Stomach (tissue), 4 donors: ENCODE results near the gene MEAK7.

ENCODE experiments used
- CTCF ChIP-seq, 7 experiments: fragments of 450-650 bp in 4 of 7; fragments of 200-600 bp in 3 of 7; sonication (generic) in 3 of 7; IDR thresholded peaks; one replicate each; pipeline ENCODE4 v1.5.1; 2016 to 2019; ENCODE audit warnings: antibody characterized with exemption in 7 of 7, control low read depth in 2 of 7, mild to moderate bottlenecking in 1 of 7
- EP300 ChIP-seq: sonication (generic); formaldehyde crosslinking; IDR thresholded peaks from one replicate; pipeline ENCODE4 v1.6.1; 2017; ENCODE audit warnings: antibody characterized with exemption
- POLR2AphosphoS5 ChIP-seq, 3 donors: sonication (generic); formaldehyde crosslinking; IDR thresholded peaks; one replicate each; pipeline ENCODE4 v1.6.1; 2016; ENCODE audit warnings: antibody characterized with exemption in 3 of 3

GRCh38 chr16:84461029-84461412 lies 43.4 kb downstream of the MEAK7 start:
- TF ChIP-seq CTCF (IDR thresholded peaks at IDR 0.05) (no peak), POLR2AphosphoS5 (IDR thresholded peaks at IDR 0.05) (no peak), EP300 (no peak)
